ENCODE results near the gene STK33. TPM values are rescaled to one million over a fixed set of nuclear protein-coding genes. Genes with fewer than 3 reads are reported as not detected.

STK33 gene
- total RNA-seq, 1 experiment from 2014 or later, result 19.5 TPM

DNA sequence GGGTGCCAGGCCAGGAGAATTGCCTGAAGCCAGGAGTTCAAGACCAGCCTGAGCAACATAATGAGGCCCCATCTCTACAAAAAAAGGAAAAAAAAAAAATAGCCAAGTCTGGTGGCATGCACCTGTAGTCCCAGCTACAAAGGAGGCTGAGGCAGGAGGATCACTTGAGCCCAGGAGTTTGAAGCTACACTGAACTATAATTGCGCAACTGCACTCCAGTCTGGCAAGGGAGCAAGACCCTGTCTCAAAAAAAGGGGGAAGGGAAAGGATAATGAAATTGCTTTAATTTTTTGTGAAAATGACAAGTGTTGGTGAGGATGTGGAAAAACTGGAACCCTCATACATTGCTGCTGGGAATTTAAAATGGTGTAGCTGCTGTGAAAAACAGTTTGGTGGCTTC is 19.2 kb downstream of the STK33 start:
- no peak overlapping the region for H2BK15ac ChIP-seq (ENCODE audit: low read depth, low read length)
- no peak overlapping the region for H3K9ac ChIP-seq (ENCODE audit: extremely low read depth, insufficient read length, low read length)
- H4K20me1 ChIP-seq (ENCODE audit: control insufficient read depth, insufficient read depth, insufficient read length), result no peaks in the 10 kb centered on the region
- H3K23me2 ChIP-seq (ENCODE audit: insufficient read length, low read depth, low read length, poor library complexity, severe bottlenecking), result no peaks in the 10 kb centered on the region
- H3K23ac ChIP-seq (ENCODE audit: insufficient read length, low read depth, low read length), result no peak overlapping the region
- no peak overlapping the region for H2BK5ac ChIP-seq (ENCODE audit: insufficient read length, low read length)
- no peaks in the 10 kb centered on the region for H3K79me1 ChIP-seq (ENCODE audit: insufficient read depth, low read depth, low read length, poor library complexity, severe bottlenecking)
- WGBS (ENCODE audit: extremely low coverage, insufficient read length, low lambda C conversion rate), result no CpG with 5 or more reads among the region's 1 CpG
- Mint-ChIP-seq H3K36me3 (ENCODE audit: insufficient read depth in 1 of 3, low read depth in 3 of 3) (peaks cover 2 to 13% (median 4%) of the 10 kb centered on the region in 3 experiments; a peak in 5 of 7 replicates), H3K27ac (no peak overlapping the region), H3K27me3 (ENCODE audit: low read depth) (no peaks in the 10 kb centered on the region), H3K9me3 (peaks cover 6% of the 10 kb centered on the region in 2 experiments; a peak in 3 of 5 replicates), H3K4me3 (no peak overlapping the region), H3K4me1 (no peaks in the 10 kb centered on the region)
- H4K91ac ChIP-seq (ENCODE audit: insufficient read length, low read depth, low read length), result no peak overlapping the region
- no peak overlapping the region for H3K27ac ChIP-seq (ENCODE audit: insufficient read length, low read depth, low read length)
- H3K27me3 ChIP-seq (ENCODE audit: insufficient read depth, low read length), result no peaks in the 10 kb centered on the region
- H4K8ac ChIP-seq (replicated peaks; ENCODE audit: insufficient read length, low read depth, low read length), result no peak overlapping the region
- no peak overlapping the region for H2BK120ac ChIP-seq (ENCODE audit: low read depth, low read length, poor library complexity, severe bottlenecking)
- DNase-seq, result no peak
- no peaks in the 10 kb centered on the region for H3K79me2 ChIP-seq (ENCODE audit: insufficient read depth, low read length)
- no peak overlapping the region for H3K56ac ChIP-seq (ENCODE audit: insufficient read length, low read depth, low read length)
- no peaks in the 10 kb centered on the region for H3K9me3 ChIP-seq (ENCODE audit: control insufficient read depth, low read depth, low read length)
- no peak overlapping the region for H3K4me2 ChIP-seq (ENCODE audit: insufficient read depth, insufficient read length, low read length)
- no peak overlapping the region for H2BK12ac ChIP-seq (ENCODE audit: insufficient read length, low read depth, low read length)
- no peak overlapping the region for H2AK5ac ChIP-seq (ENCODE audit: insufficient read length, low read length)
- TF ChIP-seq CTCF (conservative IDR thresholded peaks at IDR 0.05), result no peak
- H3K14ac ChIP-seq (ENCODE audit: insufficient read depth, low read length), result no peak overlapping the region
- no peak overlapping the region for H3K18ac ChIP-seq (ENCODE audit: insufficient read length, low read depth, low read length)
- H3K4ac ChIP-seq (ENCODE audit: low read depth, low read length), result no peak overlapping the region
- H3K4me1 ChIP-seq (ENCODE audit: insufficient read depth, low read length), result no peaks in the 10 kb centered on the region
- H3T11ph ChIP-seq (ENCODE audit: low read length), result no peak overlapping the region
- H2AFZ ChIP-seq (ENCODE audit: low read length), result no peak overlapping the region
- no peak overlapping the region for H4K5ac ChIP-seq (ENCODE audit: insufficient read length, low read depth, low read length)
- peak overlapping the region; percentile 14 for H2BK20ac ChIP-seq (ENCODE audit: low read depth, low read length, poor library complexity, severe bottlenecking)

Measured in H9 (cell line).